H1 (cell line): ENCODE results near the gene RHOV.

Experiments used
- ASH2L ChIP-seq: fragments of 200-600, 300-600 bp; sonication (generic); IDR thresholded peaks from one replicate; pipeline ENCODE4 v1.7.1; 2017; ENCODE audit warnings: low read length
- CHD2 ChIP-seq: IDR thresholded peaks from 2 replicates; pipeline ENCODE4 v1.6.1; 2012; ENCODE audit warnings: low read length, improper control_type of control experiment
- EZH2 ChIP-seq: fragments of 200-600 bp; sonication (generic); IDR thresholded peaks from 2 replicates; pipeline ENCODE4 v1.7.1; 2012; ENCODE audit warnings: low read depth, mild to moderate bottlenecking, moderate library complexity, low read length, inconsistent platforms; ENCODE audit not compliant: severe bottlenecking
- GABPA ChIP-seq: IDR thresholded peaks from 2 replicates; pipeline ENCODE4 v1.6.1; 2011; ENCODE audit warnings: mild to moderate bottlenecking, low read length, moderate library complexity, borderline replicate concordance; ENCODE audit not compliant: insufficient read depth
- POLR2A ChIP-seq, 2 experiments: IDR thresholded peaks; 1 replicate in 1 of 2; 2 replicates in 1 of 2; pipeline ENCODE4 v1.6.1; 2011; ENCODE audit warnings: low read depth in 2 of 2, low read length in 2 of 2, mild to moderate bottlenecking in 2 of 2; ENCODE audit errors: control extremely low read depth in 1 of 2
- POLR2AphosphoS5 ChIP-seq: IDR thresholded peaks from 2 replicates; pipeline ENCODE4 v1.6.1; 2011; ENCODE audit warnings: low read depth, low read length
- RAD21 ChIP-seq, 2 experiments: IDR thresholded peaks in 1 of 2; conservative IDR thresholded peaks in 1 of 2; 2 replicates each; pipeline ENCODE4 v1.6.1; 2011; ENCODE audit warnings: low read depth in 2 of 2, low read length in 2 of 2, improper control_type of control experiment in 1 of 2, inconsistent platforms in 1 of 2, mild to moderate bottlenecking in 1 of 2, moderate library complexity in 1 of 2
- RBBP5 ChIP-seq: IDR thresholded peaks from 2 replicates; pipeline ENCODE4 v1.7.1; 2012; ENCODE audit warnings: low read depth, mild to moderate bottlenecking, inconsistent platforms, low read length, moderate library complexity, borderline replicate concordance
- SUZ12 ChIP-seq: fragments of 200-600 bp; sonication (generic); IDR thresholded peaks from 2 replicates; pipeline ENCODE4 v1.6.1; 2012; ENCODE audit warnings: mild to moderate bottlenecking, inconsistent platforms, low read length, moderate library complexity, mixed read lengths
- TAF1 ChIP-seq: IDR thresholded peaks from 2 replicates; pipeline ENCODE4 v1.6.1; 2011; ENCODE audit warnings: mild to moderate bottlenecking, low read depth, low read length
- TF ChIP-seq, protein P1 (sequence below), 3 experiments: IDR thresholded peaks; 1 replicate in 2 of 3; 2 replicates in 1 of 3; pipeline versions ENCODE4 v1.5.1 to v1.6.1; 2011; ENCODE audit warnings: low read length in 3 of 3, mild to moderate bottlenecking in 3 of 3, inconsistent platforms in 2 of 3, low read depth in 1 of 3, moderate library complexity in 1 of 3; ENCODE audit not compliant: insufficient read depth in 1 of 3; ENCODE audit errors: control extremely low read depth in 1 of 3
- TF ChIP-seq, protein P2 (sequence below): IDR thresholded peaks from 2 replicates; pipeline ENCODE4 v1.6.1; 2012; ENCODE audit warnings: inconsistent platforms

DNA sequence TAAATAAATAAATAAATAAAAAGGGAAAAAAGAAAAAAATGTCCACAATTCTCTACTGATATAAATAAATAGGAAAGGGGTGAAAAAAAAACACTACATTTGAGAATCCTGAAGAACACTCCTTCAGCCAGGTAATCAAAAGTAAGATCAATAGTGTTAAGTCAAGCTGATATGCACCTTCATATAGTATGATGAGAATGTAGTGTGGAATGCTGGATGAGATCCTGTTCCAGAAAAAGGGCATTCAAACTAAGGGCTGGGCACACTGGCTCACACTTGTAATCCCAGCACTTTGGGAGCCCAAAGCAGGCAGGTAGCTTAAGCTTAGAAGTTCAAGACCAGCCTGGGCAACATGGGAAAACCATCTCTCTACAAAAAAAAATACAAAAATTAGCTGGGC lies 15.1 kb upstream of the RHOV start:
- TF ChIP-seq POLR2A (IDR thresholded peaks at IDR 0.05; ENCODE audit: control extremely low read depth in 1 of 2, low read depth in 2 of 2, low read length in 2 of 2) (no peak), EZH2 (no peak), SUZ12 (no peak), RAD21 (IDR thresholded peaks at IDR 0.05 in 1 of 2, conservative IDR thresholded peaks at IDR 0.05 in 1 of 2; ENCODE audit: low read depth in 2 of 2, low read length in 2 of 2) (no peak), CHD2 (no peak), RBBP5 (no peak), GABPA (no peak), TAF1 (no peak), POLR2AphosphoS5 (no peak), ASH2L (no peak)
- TF ChIP-seq, protein P1, sequence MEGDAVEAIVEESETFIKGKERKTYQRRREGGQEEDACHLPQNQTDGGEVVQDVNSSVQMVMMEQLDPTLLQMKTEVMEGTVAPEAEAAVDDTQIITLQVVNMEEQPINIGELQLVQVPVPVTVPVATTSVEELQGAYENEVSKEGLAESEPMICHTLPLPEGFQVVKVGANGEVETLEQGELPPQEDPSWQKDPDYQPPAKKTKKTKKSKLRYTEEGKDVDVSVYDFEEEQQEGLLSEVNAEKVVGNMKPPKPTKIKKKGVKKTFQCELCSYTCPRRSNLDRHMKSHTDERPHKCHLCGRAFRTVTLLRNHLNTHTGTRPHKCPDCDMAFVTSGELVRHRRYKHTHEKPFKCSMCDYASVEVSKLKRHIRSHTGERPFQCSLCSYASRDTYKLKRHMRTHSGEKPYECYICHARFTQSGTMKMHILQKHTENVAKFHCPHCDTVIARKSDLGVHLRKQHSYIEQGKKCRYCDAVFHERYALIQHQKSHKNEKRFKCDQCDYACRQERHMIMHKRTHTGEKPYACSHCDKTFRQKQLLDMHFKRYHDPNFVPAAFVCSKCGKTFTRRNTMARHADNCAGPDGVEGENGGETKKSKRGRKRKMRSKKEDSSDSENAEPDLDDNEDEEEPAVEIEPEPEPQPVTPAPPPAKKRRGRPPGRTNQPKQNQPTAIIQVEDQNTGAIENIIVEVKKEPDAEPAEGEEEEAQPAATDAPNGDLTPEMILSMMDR (IDR thresholded peaks at IDR 0.05; ENCODE audit: control extremely low read depth in 1 of 3, insufficient read depth in 1 of 3, low read depth in 1 of 3, low read length in 3 of 3): no peak
- TF ChIP-seq, protein P2, sequence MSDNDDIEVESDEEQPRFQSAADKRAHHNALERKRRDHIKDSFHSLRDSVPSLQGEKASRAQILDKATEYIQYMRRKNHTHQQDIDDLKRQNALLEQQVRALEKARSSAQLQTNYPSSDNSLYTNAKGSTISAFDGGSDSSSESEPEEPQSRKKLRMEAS: no peak
